H1 (cell line): Measurements from ENCODE around the gene LIPC. TPM values are rescaled to one million over a fixed set of nuclear protein-coding genes. Genes with fewer than 3 reads are reported as not detected.
A peak's percentile ranks its signal among the peaks of the same experiment; 100 is the strongest.

ENCODE experiments used
- CTCF ChIA-PET: fragments of 300-600 bp; sonication (Branson Sonifier 250); formaldehyde crosslinking; loops from one replicate; lab custom pipeline; 2021; ENCODE audit not compliant: partially characterized antibody; lab: Charles Lee
- POLR2A ChIA-PET: fragments of 300-600 bp; sonication (Branson Sonifier 250); formaldehyde crosslinking; loops from one replicate; lab custom pipeline; 2021; ENCODE audit warnings: inconsistent platforms; ENCODE audit not compliant: partially characterized antibody; lab: Charles Lee
- DNase-seq, 2 experiments: peaks; one replicate each; pipeline versions ENCODE4 v3.0.0 to v3.0.0-alpha.2; 2010 to 2022; ENCODE audit warnings: low spot score in 2 of 2, low read depth in 1 of 2, mixed read lengths in 1 of 2
- FAIRE-seq: peaks from 2 replicates; lab custom pipeline; 2011; peaks lifted over from hg19 to GRCh38; lab: Jason Lieb, UNC
- H2AFZ ChIP-seq: 2 replicates; pipeline ENCODE4 v1.8.1; 2012; ENCODE audit warnings: low read length, inconsistent platforms
- H2AK5ac ChIP-seq: 2 replicates; pipeline ENCODE4 v1.6.1; 2013; ENCODE audit warnings: low read depth, low read length
- H2BK120ac ChIP-seq: replicated peaks from 2 replicates; pipeline ENCODE3; 2013; ENCODE audit warnings: low read depth, low read length, inconsistent platforms
- H2BK12ac ChIP-seq: 2 replicates; pipeline ENCODE4 v1.6.1; 2013; ENCODE audit warnings: low read depth, low read length
- H2BK15ac ChIP-seq: 2 replicates; pipeline ENCODE4 v1.6.1; 2013; ENCODE audit warnings: low read length
- H2BK20ac ChIP-seq: 2 replicates; pipeline ENCODE4 v1.6.1; 2013; ENCODE audit warnings: low read length
- H2BK5ac ChIP-seq: 2 replicates; pipeline ENCODE4 v1.6.1; 2013; ENCODE audit warnings: low read depth, low read length
- H3K14ac ChIP-seq: 2 replicates; pipeline ENCODE4 v1.6.1; 2013; ENCODE audit warnings: inconsistent platforms; ENCODE audit not compliant: insufficient read length
- H3K18ac ChIP-seq: 2 replicates; pipeline ENCODE4 v1.6.1; 2013; ENCODE audit warnings: low read length; ENCODE audit errors: extremely low read depth
- H3K23ac ChIP-seq: 2 replicates; pipeline ENCODE4 v1.6.1; 2013; ENCODE audit warnings: inconsistent platforms; ENCODE audit not compliant: insufficient read length
- H3K23me2 ChIP-seq: 2 replicates; pipeline ENCODE4 v1.6.1; 2013; ENCODE audit warnings: low read depth, low read length
- H3K27ac ChIP-seq: 2 replicates; pipeline ENCODE4 v1.6.1; 2011; ENCODE audit warnings: low read depth, low read length, inconsistent platforms
- H3K27me3 ChIP-seq, 4 experiments: replicated peaks in 1 of 4; 1 replicate in 1 of 4; 2 replicates in 3 of 4; pipeline versions ENCODE4 v1.6.1 to v1.8.1; 2011 to 2013; ENCODE audit warnings: low read length in 3 of 4, mild to moderate bottlenecking in 3 of 4, inconsistent platforms in 2 of 4, mixed read lengths in 2 of 4, moderate library complexity in 1 of 4; ENCODE audit not compliant: control insufficient read depth in 3 of 4, insufficient read depth in 3 of 4; ENCODE audit errors: extremely low read depth in 1 of 4
- H3K36me3 ChIP-seq, 4 experiments: 2 replicates each; pipeline versions ENCODE4 v1.6.1 to v1.8.1; 2011 to 2013; ENCODE audit warnings: mild to moderate bottlenecking in 4 of 4, low read length in 3 of 4, moderate library complexity in 2 of 4, control low read depth in 1 of 4, inconsistent platforms in 1 of 4; ENCODE audit not compliant: insufficient read depth in 4 of 4, control insufficient read depth in 2 of 4
- H3K4ac ChIP-seq: replicated peaks from 2 replicates; pipeline ENCODE3; 2013; ENCODE audit warnings: low read length, low read depth, mixed read lengths, inconsistent platforms; ENCODE audit not compliant: insufficient read length
- H3K4me1 ChIP-seq, 4 experiments: replicated peaks in 1 of 4; 1 replicate in 1 of 4; 2 replicates in 3 of 4; pipeline versions ENCODE4 v1.6.1 to v1.8.1; 2011 to 2013; ENCODE audit warnings: low read length in 3 of 4, inconsistent platforms in 2 of 4, mixed read lengths in 1 of 4; ENCODE audit not compliant: insufficient read depth in 4 of 4, control insufficient read depth in 3 of 4
- H3K4me2 ChIP-seq, 2 experiments: 2 replicates each; pipeline versions ENCODE4 v1.6.1 to v1.8.1; 2011 to 2013; ENCODE audit warnings: low read depth in 2 of 2, low read length in 2 of 2, control low read depth in 1 of 2, inconsistent platforms in 1 of 2, mild to moderate bottlenecking in 1 of 2; ENCODE audit not compliant: insufficient read depth in 1 of 2
- H3K4me3 ChIP-seq, 4 experiments: fragments of 200-600, 300-600 bp in 1 of 4; sonication (generic), shearing (Covaris generic), sonication (Bioruptor Twin) in 1 of 4; 2 replicates each; pipeline versions ENCODE4 v1.5.1 to v1.8.1; 2011 to 2016; ENCODE audit warnings: low read length in 4 of 4, low read depth in 3 of 4, control low read depth in 2 of 4, inconsistent platforms in 2 of 4, mild to moderate bottlenecking in 2 of 4, mixed read lengths in 1 of 4, moderate library complexity in 1 of 4; ENCODE audit not compliant: insufficient read depth in 2 of 4; ENCODE audit errors: extremely low read depth in 1 of 4
- H3K56ac ChIP-seq: replicated peaks from 2 replicates; pipeline ENCODE3; 2013; ENCODE audit warnings: low read depth, mild to moderate bottlenecking, mixed read lengths, low read length, inconsistent platforms; ENCODE audit not compliant: insufficient read length
- H3K79me1 ChIP-seq: 2 replicates; pipeline ENCODE4 v1.6.1; 2013; ENCODE audit warnings: low read depth, low read length, control low read depth
- H3K79me2 ChIP-seq, 2 experiments: 2 replicates each; pipeline versions ENCODE4 v1.6.1 to v1.8.1; 2012 to 2013; ENCODE audit warnings: low read length in 2 of 2, mild to moderate bottlenecking in 2 of 2, inconsistent platforms in 1 of 2; ENCODE audit not compliant: insufficient read depth in 2 of 2, control insufficient read depth in 1 of 2
- H3K9ac ChIP-seq, 4 experiments: replicated peaks in 1 of 4; 1 replicate in 1 of 4; 2 replicates in 3 of 4; pipeline versions ENCODE4 v1.6.1 to v1.8.1; 2011 to 2013; ENCODE audit warnings: low read depth in 3 of 4, low read length in 3 of 4, control low read depth in 2 of 4, mild to moderate bottlenecking in 2 of 4, moderate library complexity in 2 of 4, inconsistent platforms in 1 of 4; ENCODE audit errors: extremely low read depth in 1 of 4
- H3K9me3 ChIP-seq, 2 experiments: 2 replicates each; pipeline versions ENCODE4 v1.6.1 to v1.8.1; 2012 to 2013; ENCODE audit warnings: mild to moderate bottlenecking in 2 of 2, moderate library complexity in 2 of 2, control low read depth in 1 of 2, inconsistent platforms in 1 of 2, low read depth in 1 of 2, low read length in 1 of 2, mixed read lengths in 1 of 2; ENCODE audit not compliant: insufficient read depth in 2 of 2
- H4K20me1 ChIP-seq, 2 experiments: replicated peaks in 1 of 2; 2 replicates each; pipeline versions ENCODE3 to v1.8.1; 2011 to 2013; ENCODE audit warnings: inconsistent platforms in 2 of 2, low read length in 2 of 2, mild to moderate bottlenecking in 1 of 2; ENCODE audit not compliant: insufficient read depth in 2 of 2, control insufficient read depth in 1 of 2
- H4K5ac ChIP-seq: 2 replicates; pipeline ENCODE4 v1.6.1; 2013; ENCODE audit warnings: low read length, low read depth, mixed read lengths, inconsistent platforms; ENCODE audit not compliant: insufficient read length
- H4K8ac ChIP-seq: 2 replicates; pipeline ENCODE4 v1.8.0; 2013; ENCODE audit warnings: mild to moderate bottlenecking, moderate library complexity, low read length, inconsistent platforms; ENCODE audit not compliant: insufficient read depth; ENCODE audit errors: extremely low read depth
- H4K91ac ChIP-seq: replicated peaks from 2 replicates; pipeline ENCODE3; 2013; ENCODE audit warnings: low read length, mixed read lengths, inconsistent platforms; ENCODE audit not compliant: insufficient read length
- CHD2 ChIP-seq: IDR thresholded peaks from 2 replicates; pipeline ENCODE4 v1.6.1; 2012; ENCODE audit warnings: low read length, improper control_type of control experiment
- CTCF ChIP-seq, 3 experiments: IDR thresholded peaks; 1 replicate in 2 of 3; 2 replicates in 1 of 3; pipeline versions ENCODE4 v1.5.1 to v1.6.1; 2011; ENCODE audit warnings: low read length in 3 of 3, mild to moderate bottlenecking in 3 of 3, inconsistent platforms in 2 of 3, low read depth in 1 of 3, moderate library complexity in 1 of 3; ENCODE audit not compliant: insufficient read depth in 1 of 3; ENCODE audit errors: control extremely low read depth in 1 of 3
- EP300 ChIP-seq, 2 experiments: IDR thresholded peaks; 1 replicate in 1 of 2; 2 replicates in 1 of 2; pipeline ENCODE4 v1.6.1; 2011 to 2012; ENCODE audit warnings: low read depth in 2 of 2, low read length in 2 of 2, mild to moderate bottlenecking in 2 of 2, borderline replicate concordance in 1 of 2, inconsistent platforms in 1 of 2, moderate library complexity in 1 of 2
- HDAC6 ChIP-seq: IDR thresholded peaks from one replicate; pipeline ENCODE4 v1.7.1; 2012; ENCODE audit warnings: low read depth, mild to moderate bottlenecking, inconsistent platforms, low read length, moderate library complexity
- KDM4A ChIP-seq: IDR thresholded peaks from one replicate; pipeline ENCODE4 v1.7.1; 2012; ENCODE audit warnings: low read depth, mild to moderate bottlenecking, moderate library complexity, low read length, inconsistent platforms; ENCODE audit not compliant: severe bottlenecking
- SP2 ChIP-seq: IDR thresholded peaks from 2 replicates; pipeline ENCODE4 v1.6.1; 2012; ENCODE audit warnings: mild to moderate bottlenecking, low read length, inconsistent platforms
- TCF12 ChIP-seq: IDR thresholded peaks from 2 replicates; pipeline ENCODE4 v1.6.1; 2011; ENCODE audit warnings: low read depth, mild to moderate bottlenecking, low read length
- WGBS, 2 experiments: shearing (Covaris generic) in 1 of 2; methylation state at CpG; one replicate each; pipeline versions ENCODE4 v1.1.6 to v1.1.7; 2013 to 2015; ENCODE audit warnings: low lambda C conversion rate in 2 of 2, mixed read lengths in 2 of 2, inconsistent platforms in 1 of 2, low coverage in 1 of 2, missing lambda C conversion rate in 1 of 2; ENCODE audit not compliant: insufficient replicate concordance in 2 of 2, insufficient coverage in 1 of 2, insufficient read length in 1 of 2; ENCODE audit errors: extremely low coverage in 1 of 2, missing lambda C conversion rate in 1 of 2; 5-methylcytosine and 5-hydroxymethylcytosine counted together
- polyA plus RNA-seq, 7 experiments: library from polyadenylated mRNA; depleted of rRNA in 3 of 7; stranded (reverse) in 5 of 7; unstranded in 2 of 7; fragments of >200 nt in 5 of 7; fragments of 200-250 nt in 2 of 7; gene quantifications; 1 replicate in 5 of 7; 2 replicates in 1 of 7; 4 replicates in 1 of 7; pipeline versions ENCODE4 v1.2.1 to v1.2.3, GENCODE V29; 2011 to 2013; ENCODE audit warnings: missing spikeins in 2 of 7, mixed read lengths in 2 of 7
- total RNA-seq: library from RNA; stranded (reverse); fragmentation: NEBNext Ultra II Directional; extraction: Animal tissue kit (Norgen Biotek cat#: 25700); gene quantifications from 2 replicates; pipeline ENCODE4 v1.2.1, GENCODE V29; 2021
- TF ChIP-seq, protein P1 (sequence below): IDR thresholded peaks from 2 replicates; pipeline ENCODE4 v1.6.1; 2011; ENCODE audit warnings: low read depth, mild to moderate bottlenecking, low read length; ENCODE audit not compliant: insufficient read depth

Gene LIPC
- total and polyA plus RNA-seq, 2 of the 8 experiments (the other 6 are each of a cell fraction or from before 2014, with no cell fraction given): not detected

DNA sequence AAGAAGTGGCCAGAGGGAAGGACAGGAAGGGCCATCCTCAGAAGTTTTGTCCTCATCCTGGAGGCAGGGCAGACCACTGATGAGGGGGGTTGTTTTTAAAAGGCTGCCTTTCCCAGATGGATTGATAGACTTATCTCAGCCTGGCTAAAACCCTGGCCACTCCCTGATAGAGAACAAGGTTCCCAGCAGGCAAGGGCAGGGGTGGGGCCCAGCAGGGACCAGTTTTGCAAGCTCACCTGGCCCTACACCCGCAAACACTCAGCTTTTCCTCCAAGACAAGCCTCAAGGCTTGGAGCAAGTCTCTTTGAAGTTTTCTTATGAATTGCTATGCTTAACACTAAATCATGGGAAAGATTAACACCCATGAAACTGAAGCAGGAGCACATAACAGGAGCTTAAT is 9.1 kb downstream of the LIPC start:
- Histone ChIP-seq H2AK5ac (no peak overlapping the region), H3K23ac (no peak overlapping the region), H3K4me1 (peaks cover 8 to 15% (median 11%) of the 10 kb centered on the region in 4 experiments), H4K5ac (no peak overlapping the region), H3K18ac (no peak overlapping the region), H3K14ac (no peak overlapping the region), H3K79me1 (no peaks in the 10 kb centered on the region), H3K79me2 (no peaks in the 10 kb centered on the region), H3K9me3 (no peaks in the 10 kb centered on the region), H2AFZ (no peak overlapping the region), H4K20me1 (no peaks in the 10 kb centered on the region), H3K4me2 (peak overlapping the region; percentile 10 to 40; a peak in 1 of 4 replicates), H4K91ac (no peak overlapping the region), H2BK15ac (no peak overlapping the region), H3K27me3 (no peaks in the 10 kb centered on the region), H3K27ac (no peak overlapping the region), H2BK20ac (no peak overlapping the region), H2BK5ac (no peak overlapping the region), H3K4ac (no peak overlapping the region), H3K56ac (no peak overlapping the region), H2BK12ac (no peak overlapping the region), H2BK120ac (no peak overlapping the region), H3K9ac (no peak overlapping the region; a peak in 1 of 7 replicates), H3K23me2 (no peaks in the 10 kb centered on the region), H3K4me3 (no peak overlapping the region; a peak in 1 of 8 replicates), H3K36me3 (no peaks in the 10 kb centered on the region), H4K8ac (no peak overlapping the region)
- no peak for TF ChIP-seq HDAC6
- TF ChIP-seq, protein P1, sequence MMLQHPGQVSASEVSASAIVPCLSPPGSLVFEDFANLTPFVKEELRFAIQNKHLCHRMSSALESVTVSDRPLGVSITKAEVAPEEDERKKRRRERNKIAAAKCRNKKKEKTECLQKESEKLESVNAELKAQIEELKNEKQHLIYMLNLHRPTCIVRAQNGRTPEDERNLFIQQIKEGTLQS: no peak
- TF ChIP-seq TCF12: 0 out of 2 replicates have a peak, but pooled peaks have one; percentile 31
- no peak for TF ChIP-seq KDM4A
- TF ChIP-seq CHD2: no peak
- no peak for TF ChIP-seq EP300 (IDR thresholded peaks at IDR 0.05; ENCODE audit: borderline replicate concordance in 1 of 2, low read depth in 2 of 2, low read length in 2 of 2)
- TF ChIP-seq SP2: no peak
- no peak for TF ChIP-seq CTCF (IDR thresholded peaks at IDR 0.05; ENCODE audit: control extremely low read depth in 1 of 3, insufficient read depth in 1 of 3, low read depth in 1 of 3, low read length in 3 of 3)
- FAIRE-seq: no peak
- CTCF ChIA-PET: interaction anchor here (0.9 to 1.6 kb wide), 4 partner anchors 77 to 171 kb away, joined by 3 to 9 read pairs (median 3); no protein-coding TSS in a partner anchor
- 46% methylated on average over 1 of the region's 1 CpG; no CpG with 5 or more reads in 1 of the 2 experiments for WGBS, 2 experiments
- POLR2A ChIA-PET: no interaction called here
- DNase-seq: no peak
